GM12878 (cell line): ENCODE results near the gene FAM170A. TPM values are rescaled to one million over a fixed set of nuclear protein-coding genes. Genes with fewer than 3 reads are reported as not detected.

Experiments used
- HSF1 ChIP-seq: fragments of 150-350 bp; IDR thresholded peaks from 2 replicates; pipeline ENCODE4 v1.6.1; 2014; ENCODE audit warnings: mild to moderate bottlenecking, low read depth, low read length
- POLR2AphosphoS2 ChIP-seq: IDR thresholded peaks from 2 replicates; pipeline ENCODE4 v1.6.1; 2011; ENCODE audit warnings: low read depth, mild to moderate bottlenecking, low read length, improper control_type of control experiment, moderate library complexity
- TCF12 ChIP-seq: IDR thresholded peaks from 2 replicates; pipeline ENCODE4 v1.6.1; 2011; ENCODE audit warnings: low read depth, mild to moderate bottlenecking, low read length
- polyA plus RNA-seq, 11 experiments: library from polyadenylated mRNA; depleted of rRNA in 4 of 11; unstranded in 6 of 11; stranded (reverse) in 5 of 11; fragments of >200 nt; fragmentation: Nextera tagmentation in 4 of 11; fragmentation: Illumina TruSeq in 1 of 11; extraction: Ambion mirVana in 4 of 11; extraction: Trizol in 1 of 11; gene quantifications; 1 replicate in 1 of 11; 2 replicates in 10 of 11; pipeline versions ENCODE4 v1.2.1 to v1.2.3, GENCODE V29; 2011 to 2016; ENCODE audit warnings: inconsistent platforms in 2 of 11, missing spikeins in 2 of 11, low read depth in 1 of 11
- total RNA-seq, 4 experiments: library from RNA; depleted of rRNA in 3 of 4; stranded (reverse); fragments of >200 nt in 3 of 4; fragmentation: Illumina TruSeq in 1 of 4; extraction: Trizol in 1 of 4; gene quantifications; 2 replicates each; pipeline versions ENCODE4 v1.2.1 to v1.2.3, GENCODE V29; 2013 to 2021

The FAM170A gene
- total and polyA plus RNA-seq, 10 of the 15 experiments (the other 5 are each of a cell fraction or from before 2014, with no cell fraction given): not detected

DNA sequence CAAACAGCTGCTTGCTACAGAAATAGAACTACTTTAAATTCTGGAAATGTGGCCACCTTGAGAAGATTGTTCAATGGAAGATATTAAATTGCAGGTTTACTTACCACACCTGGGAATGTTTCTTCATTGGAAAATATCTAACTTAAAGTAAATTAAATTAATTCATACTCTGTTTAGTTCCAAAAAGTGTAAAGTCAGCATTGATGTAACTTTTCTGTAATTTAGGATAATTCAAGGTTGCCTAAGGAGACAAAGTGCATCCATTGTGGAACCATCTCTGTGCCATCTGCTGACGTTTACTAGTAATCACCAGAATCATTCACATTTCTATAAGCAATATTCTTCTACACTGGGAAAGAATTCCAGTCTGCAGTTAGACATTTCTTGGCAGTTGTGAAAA, 53.0 kb downstream of the FAM170A start (continued):
- TF ChIP-seq HSF1: no peak
- no peak for TF ChIP-seq POLR2AphosphoS2
- TF ChIP-seq TCF12: no peak

Other genes starting within 250 kb of the FAM170A start
- 93.1 and 105 TPM in 2 replicates for gene HSD17B4, start 177.1 kb upstream of the FAM170A start, total RNA-seq (2014; rRNA removed)
- gene HSD17B4, start 177.1 kb upstream of the FAM170A start, total RNA-seq (2014; rRNA removed; fragmentation: Illumina TruSeq; extraction: Trizol): 92.9 and 93.3 TPM in 2 replicates
- gene HSD17B4, start 177.1 kb upstream of the FAM170A start, total RNA-seq (2021): 90.0 and 103 TPM in 2 replicates
- gene HSD17B4, start 177.1 kb upstream of the FAM170A start, polyA plus RNA-seq (2011; rRNA removed): 125 and 160 TPM in 2 replicates
- gene HSD17B4, start 177.1 kb upstream of the FAM170A start, polyA plus RNA-seq (2014; fragmentation: Illumina TruSeq; extraction: Trizol): 97.5 and 128 TPM in 2 replicates
- 10 to 100 TPM; 38.6 to 62.4 TPM for gene HSD17B4, start 177.1 kb upstream of the FAM170A start, polyA plus RNA-seq (2014; fragmentation: Nextera tagmentation; extraction: Ambion mirVana)
- 52.9 and 58.6 TPM in 2 replicates for gene HSD17B4, start 177.1 kb upstream of the FAM170A start, polyA plus RNA-seq (2014; rRNA removed)
- gene HSD17B4, start 177.1 kb upstream of the FAM170A start, polyA plus RNA-seq (2016; fragmentation: Nextera tagmentation; extraction: Ambion mirVana): 10 to 100 TPM; 92.0 to 99.7 TPM